HepG2 (cell line): ENCODE data around the gene SLC16A3. TPM values are rescaled to one million over a fixed set of nuclear protein-coding genes. Genes with fewer than 3 reads are reported as not detected.
A peak's percentile ranks its signal among the peaks of the same experiment; 100 is the strongest.

Source experiments
- ATM ChIP-seq: fragments of 450-650 bp; IDR thresholded peaks from 2 replicates; pipeline ENCODE4 v1.7.1; 2017; ENCODE audit warnings: mild to moderate bottlenecking, borderline replicate concordance
- BHLHE40 ChIP-seq: IDR thresholded peaks from 2 replicates; pipeline ENCODE4 v1.6.1; 2011; ENCODE audit warnings: low read length, improper control_type of control experiment
- CREM ChIP-seq, 2 experiments: sonication (generic) in 1 of 2; formaldehyde crosslinking in 1 of 2; IDR thresholded peaks; 2 replicates each; pipeline versions ENCODE4 v1.4.0 to v1.6.1; 2016 to 2020; ENCODE audit warnings: antibody characterized with exemption in 1 of 2, mild to moderate bottlenecking in 1 of 2, missing genetic modification reagents in 1 of 2
- KLF12 ChIP-seq: sonication (generic); formaldehyde crosslinking; IDR thresholded peaks from 2 replicates; pipeline ENCODE4 v1.4.0; 2020; ENCODE audit warnings: missing genetic modification reagents, borderline replicate concordance
- LCORL ChIP-seq, 2 experiments: fragments of 450-650 bp in 1 of 2; sonication (generic) in 1 of 2; formaldehyde crosslinking in 1 of 2; IDR thresholded peaks; 2 replicates each; pipeline versions ENCODE4 v1.5.0 to v1.6.1; 2017 to 2020; ENCODE audit warnings: antibody characterized with exemption in 1 of 2, missing genetic modification reagents in 1 of 2
- PTBP1 ChIP-seq: fragments of 200-400 bp; formaldehyde crosslinking; IDR thresholded peaks from 2 replicates; pipeline ENCODE4 v1.6.1; 2018; ENCODE audit warnings: low read length, low read depth; ENCODE audit not compliant: poor library complexity, severe bottlenecking
- TAF15 ChIP-seq: fragments of 200-400 bp; formaldehyde crosslinking; IDR thresholded peaks from one replicate; pipeline ENCODE4 v1.6.1; 2018; ENCODE audit warnings: mild to moderate bottlenecking, low read depth, low read length; ENCODE audit not compliant: poor library complexity, severe bottlenecking
- WIZ ChIP-seq: sonication (generic); formaldehyde crosslinking; IDR thresholded peaks from 2 replicates; pipeline ENCODE4 v1.5.1; 2020; ENCODE audit warnings: mild to moderate bottlenecking, missing genetic modification reagents
- ZNF138 ChIP-seq: sonication (generic); formaldehyde crosslinking; IDR thresholded peaks from 2 replicates; pipeline ENCODE4 v1.5.0; 2020; ENCODE audit warnings: mild to moderate bottlenecking, low read depth, missing genetic modification reagents
- ZNF337 ChIP-seq: sonication (generic); formaldehyde crosslinking; IDR thresholded peaks from 2 replicates; pipeline ENCODE4 v1.5.1; 2020; ENCODE audit warnings: missing genetic modification reagents, low read depth, mild to moderate bottlenecking, borderline replicate concordance
- ZNF414 ChIP-seq: sonication (generic); formaldehyde crosslinking; IDR thresholded peaks from 2 replicates; pipeline ENCODE4 v1.5.0; 2020; ENCODE audit warnings: missing genetic modification reagents
- ZNF557 ChIP-seq: sonication (generic); formaldehyde crosslinking; IDR thresholded peaks from 2 replicates; pipeline ENCODE4 v1.4.0; 2020; ENCODE audit warnings: missing genetic modification reagents
- polyA plus RNA-seq, 8 experiments: library from polyadenylated mRNA; depleted of rRNA in 3 of 8; stranded (reverse) in 7 of 8; unstranded in 1 of 8; fragments of >200 nt; fragmentation: Illumina TruSeq in 4 of 8; extraction: Trizol in 4 of 8; gene quantifications; 2 replicates each; pipeline versions ENCODE4 v1.2.1 to v1.2.3, GENCODE V29; 2011 to 2016; ENCODE audit warnings: low read depth in 4 of 8, missing spikeins in 1 of 8, mixed read lengths in 1 of 8; ENCODE audit not compliant: insufficient read depth in 1 of 8
- total RNA-seq, 5 experiments: library from RNA; depleted of rRNA; stranded (reverse); fragments of >200 nt; fragmentation: Illumina TruSeq; extraction: Trizol; gene quantifications; 2 replicates each; pipeline ENCODE4 v1.2.3, GENCODE V29; 2016; ENCODE audit warnings: low read depth in 1 of 5
- TF ChIP-seq, protein P1 (sequence below): sonication (generic); formaldehyde crosslinking; IDR thresholded peaks from 2 replicates; pipeline ENCODE4 v1.9.0; 2022; ENCODE audit warnings: missing genetic modification reagents, mild to moderate bottlenecking, borderline replicate concordance
- TF ChIP-seq, protein P2 (sequence below): sonication (generic); formaldehyde crosslinking; conservative IDR thresholded peaks from 2 replicates; pipeline ENCODE4 v1.4.0; 2020; ENCODE audit warnings: missing genetic modification reagents
- TF ChIP-seq, protein P3 (sequence below): fragments of 450-650 bp; IDR thresholded peaks from 2 replicates; pipeline ENCODE4 v1.6.1; 2017; ENCODE audit warnings: mild to moderate bottlenecking
- TF ChIP-seq, protein P4 (sequence below): sonication (generic); formaldehyde crosslinking; conservative IDR thresholded peaks from 2 replicates; pipeline ENCODE4 v1.8.0; 2022; ENCODE audit warnings: mild to moderate bottlenecking, moderate library complexity, missing genetic modification reagents

The SLC16A3 gene
- total and polyA plus RNA-seq, 2 of the 13 experiments (the other 11 are each of a cell fraction or from before 2014, with no cell fraction given) = 242 to 349 TPM

DNA sequence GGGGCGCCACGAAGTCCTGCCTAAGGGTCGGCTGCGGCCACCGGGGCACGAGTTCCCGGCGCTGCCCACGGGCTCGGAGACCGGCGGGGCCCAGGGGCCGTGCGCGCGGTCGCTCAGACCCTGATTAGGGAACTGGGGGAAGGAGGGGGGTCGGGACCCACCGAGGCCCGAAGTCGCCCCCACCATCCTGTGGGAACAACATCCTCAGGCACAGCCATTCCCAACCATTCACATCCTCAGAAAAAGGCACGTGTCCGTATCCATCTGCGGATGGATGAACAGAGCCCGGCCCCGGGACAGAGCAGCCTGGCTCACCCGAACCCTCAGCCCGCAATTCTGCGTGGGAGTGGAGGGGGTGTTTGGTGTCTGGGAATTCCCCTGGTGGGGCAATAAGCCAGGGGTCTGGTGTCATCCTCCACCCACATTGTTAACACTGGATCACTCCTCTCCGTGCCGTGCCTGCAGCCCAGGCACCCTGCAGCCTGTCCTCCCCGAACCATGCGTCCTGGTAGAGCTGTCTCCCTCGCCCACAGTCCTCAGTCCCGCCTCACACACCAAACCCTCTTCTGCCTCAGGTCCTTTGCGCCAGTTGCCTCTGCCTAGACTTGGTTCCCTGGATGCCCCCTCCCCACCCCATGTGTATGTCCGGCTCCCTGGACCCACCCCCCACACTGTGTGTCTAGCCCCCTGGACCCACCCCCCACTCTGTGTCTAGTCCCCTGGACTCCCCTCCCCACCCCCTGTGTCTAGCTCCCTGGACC is 15.4 kb upstream of the SLC16A3 start (continued):
- TF ChIP-seq, protein P1, sequence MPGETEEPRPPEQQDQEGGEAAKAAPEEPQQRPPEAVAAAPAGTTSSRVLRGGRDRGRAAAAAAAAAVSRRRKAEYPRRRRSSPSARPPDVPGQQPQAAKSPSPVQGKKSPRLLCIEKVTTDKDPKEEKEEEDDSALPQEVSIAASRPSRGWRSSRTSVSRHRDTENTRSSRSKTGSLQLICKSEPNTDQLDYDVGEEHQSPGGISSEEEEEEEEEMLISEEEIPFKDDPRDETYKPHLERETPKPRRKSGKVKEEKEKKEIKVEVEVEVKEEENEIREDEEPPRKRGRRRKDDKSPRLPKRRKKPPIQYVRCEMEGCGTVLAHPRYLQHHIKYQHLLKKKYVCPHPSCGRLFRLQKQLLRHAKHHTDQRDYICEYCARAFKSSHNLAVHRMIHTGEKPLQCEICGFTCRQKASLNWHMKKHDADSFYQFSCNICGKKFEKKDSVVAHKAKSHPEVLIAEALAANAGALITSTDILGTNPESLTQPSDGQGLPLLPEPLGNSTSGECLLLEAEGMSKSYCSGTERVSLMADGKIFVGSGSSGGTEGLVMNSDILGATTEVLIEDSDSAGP = 0 out of 2 replicates have a peak, but pooled peaks have one; percentile 1
- TF ChIP-seq KLF12 (CRISPR knock-in tag) (0 out of 2 replicates have a peak, but pooled peaks have one; percentile 14), ZNF138 (CRISPR knock-in tag) (no peak; the same call in 1 of the 2 replicates), ZNF557 (0 out of 2 replicates have a peak, but pooled peaks have one; percentile 39), PTBP1 (no peak), WIZ (CRISPR knock-in tag) (no peak), ZNF337 (CRISPR knock-in tag) (no peak), TAF15 (peak; percentile 18), LCORL (IDR thresholded peaks at IDR 0.05) (no peak), LCORL (CRISPR knock-in tag; IDR thresholded peaks at IDR 0.05) (peak; percentile 19; the same call in 1 of the 2 replicates), ATM (no peak), ZNF414 (CRISPR knock-in tag) (no peak), CREM (IDR thresholded peaks at IDR 0.05) (no peak), CREM (CRISPR knock-in tag; IDR thresholded peaks at IDR 0.05) (no peak), BHLHE40 (no peak)
- TF ChIP-seq, protein P2, sequence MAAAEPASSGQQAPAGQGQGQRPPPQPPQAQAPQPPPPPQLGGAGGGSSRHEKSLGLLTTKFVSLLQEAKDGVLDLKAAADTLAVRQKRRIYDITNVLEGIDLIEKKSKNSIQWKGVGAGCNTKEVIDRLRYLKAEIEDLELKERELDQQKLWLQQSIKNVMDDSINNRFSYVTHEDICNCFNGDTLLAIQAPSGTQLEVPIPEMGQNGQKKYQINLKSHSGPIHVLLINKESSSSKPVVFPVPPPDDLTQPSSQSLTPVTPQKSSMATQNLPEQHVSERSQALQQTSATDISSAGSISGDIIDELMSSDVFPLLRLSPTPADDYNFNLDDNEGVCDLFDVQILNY (CRISPR knock-in tag) = no peak
- TF ChIP-seq, protein P3, sequence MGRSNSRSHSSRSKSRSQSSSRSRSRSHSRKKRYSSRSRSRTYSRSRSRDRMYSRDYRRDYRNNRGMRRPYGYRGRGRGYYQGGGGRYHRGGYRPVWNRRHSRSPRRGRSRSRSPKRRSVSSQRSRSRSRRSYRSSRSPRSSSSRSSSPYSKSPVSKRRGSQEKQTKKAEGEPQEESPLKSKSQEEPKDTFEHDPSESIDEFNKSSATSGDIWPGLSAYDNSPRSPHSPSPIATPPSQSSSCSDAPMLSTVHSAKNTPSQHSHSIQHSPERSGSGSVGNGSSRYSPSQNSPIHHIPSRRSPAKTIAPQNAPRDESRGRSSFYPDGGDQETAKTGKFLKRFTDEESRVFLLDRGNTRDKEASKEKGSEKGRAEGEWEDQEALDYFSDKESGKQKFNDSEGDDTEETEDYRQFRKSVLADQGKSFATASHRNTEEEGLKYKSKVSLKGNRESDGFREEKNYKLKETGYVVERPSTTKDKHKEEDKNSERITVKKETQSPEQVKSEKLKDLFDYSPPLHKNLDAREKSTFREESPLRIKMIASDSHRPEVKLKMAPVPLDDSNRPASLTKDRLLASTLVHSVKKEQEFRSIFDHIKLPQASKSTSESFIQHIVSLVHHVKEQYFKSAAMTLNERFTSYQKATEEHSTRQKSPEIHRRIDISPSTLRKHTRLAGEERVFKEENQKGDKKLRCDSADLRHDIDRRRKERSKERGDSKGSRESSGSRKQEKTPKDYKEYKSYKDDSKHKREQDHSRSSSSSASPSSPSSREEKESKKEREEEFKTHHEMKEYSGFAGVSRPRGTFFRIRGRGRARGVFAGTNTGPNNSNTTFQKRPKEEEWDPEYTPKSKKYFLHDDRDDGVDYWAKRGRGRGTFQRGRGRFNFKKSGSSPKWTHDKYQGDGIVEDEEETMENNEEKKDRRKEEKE = no peak
- TF ChIP-seq, protein P4, sequence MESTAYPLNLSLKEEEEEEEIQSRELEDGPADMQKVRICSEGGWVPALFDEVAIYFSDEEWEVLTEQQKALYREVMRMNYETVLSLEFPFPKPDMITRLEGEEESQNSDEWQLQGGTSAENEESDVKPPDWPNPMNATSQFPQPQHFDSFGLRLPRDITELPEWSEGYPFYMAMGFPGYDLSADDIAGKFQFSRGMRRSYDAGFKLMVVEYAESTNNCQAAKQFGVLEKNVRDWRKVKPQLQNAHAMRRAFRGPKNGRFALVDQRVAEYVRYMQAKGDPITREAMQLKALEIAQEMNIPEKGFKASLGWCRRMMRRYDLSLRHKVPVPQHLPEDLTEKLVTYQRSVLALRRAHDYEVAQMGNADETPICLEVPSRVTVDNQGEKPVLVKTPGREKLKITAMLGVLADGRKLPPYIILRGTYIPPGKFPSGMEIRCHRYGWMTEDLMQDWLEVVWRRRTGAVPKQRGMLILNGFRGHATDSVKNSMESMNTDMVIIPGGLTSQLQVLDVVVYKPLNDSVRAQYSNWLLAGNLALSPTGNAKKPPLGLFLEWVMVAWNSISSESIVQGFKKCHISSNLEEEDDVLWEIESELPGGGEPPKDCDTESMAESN (CRISPR knock-in tag) = no peak
